Caco-2 (cell line): ENCODE measurements around the gene C9. TPM values are rescaled to one million over a fixed set of nuclear protein-coding genes. Genes with fewer than 3 reads are reported as not detected.
"Not testable (repeated sequence)": the region's sequence is repeated elsewhere in the genome, so short reads cannot be mapped to it uniquely, and the experiment has no call there.

Source experiments
- BruUV-seq: library from RNA; stranded (reverse); fragments of 400-500 nt; replicated peaks from 2 replicates; lab custom pipeline; 2021; lab: Mats Ljungman, UMichigan
- CTCF ChIA-PET: fragments of 300-600 bp; sonication (Branson Sonifier 250); formaldehyde crosslinking; loops from one replicate; lab custom pipeline; 2022; ENCODE audit warnings: antibody characterized with exemption; lab: Charles Lee
- POLR2A ChIA-PET: fragments of 300-600 bp; sonication (Branson Sonifier 250); formaldehyde crosslinking; loops from one replicate; lab custom pipeline; 2022; ENCODE audit warnings: antibody characterized with exemption; lab: Charles Lee
- DNase-seq, 2 experiments: peaks; one replicate each; pipeline versions ENCODE4 v3.0.0 to v3.0.0-alpha.2; 2020 to 2022
- H3K27me3 ChIP-seq: replicated peaks from 2 replicates; pipeline ENCODE4 v1.6.0; 2011; ENCODE audit warnings: low read length; ENCODE audit not compliant: control insufficient read depth, insufficient read depth
- H3K36me3 ChIP-seq: 2 replicates; pipeline ENCODE4 v1.5.1; 2011; ENCODE audit warnings: low read length; ENCODE audit not compliant: control insufficient read depth, insufficient read depth
- H3K4me1 ChIP-seq: fragments of 250-450 bp; sonication (Bioruptor Pico); 2 replicates; pipeline ENCODE4 v1.5.1; 2020; ENCODE audit warnings: mild to moderate bottlenecking
- H3K4me3 ChIP-seq: 2 replicates; pipeline ENCODE4 v1.5.1; 2011; ENCODE audit warnings: low read depth, mild to moderate bottlenecking, control low read depth, low read length
- H3K9me3 ChIP-seq: fragments of 250-450 bp; sonication (Bioruptor Pico); 2 replicates; pipeline ENCODE4 v1.5.1; 2020; ENCODE audit warnings: mild to moderate bottlenecking, moderate library complexity
- H3K27ac Mint-ChIP-seq: one replicate; pipeline ENCODE4 v1.8.0; 2022; ENCODE audit warnings: mixed read lengths; ENCODE audit not compliant: unreplicated experiment
- H3K27me3 Mint-ChIP-seq: one replicate; pipeline ENCODE4 v1.8.0; 2022; ENCODE audit warnings: mixed read lengths; ENCODE audit not compliant: insufficient read depth, unreplicated experiment
- H3K36me3 Mint-ChIP-seq: one replicate; pipeline ENCODE4 v1.8.0; 2022; ENCODE audit warnings: mild to moderate bottlenecking, mixed read lengths; ENCODE audit not compliant: insufficient read depth, unreplicated experiment
- H3K4me1 Mint-ChIP-seq: one replicate; pipeline ENCODE4 v1.8.0; 2022; ENCODE audit warnings: low read depth, mixed read lengths; ENCODE audit not compliant: unreplicated experiment
- H3K4me3 Mint-ChIP-seq: one replicate; pipeline ENCODE4 v1.8.0; 2022; ENCODE audit warnings: mild to moderate bottlenecking, moderate library complexity, mixed read lengths; ENCODE audit not compliant: unreplicated experiment
- H3K9me3 Mint-ChIP-seq: one replicate; pipeline ENCODE4 v1.8.0; 2022; ENCODE audit warnings: mixed read lengths; ENCODE audit not compliant: unreplicated experiment
- CTCF ChIP-seq, 2 experiments: fragments of 200-600 bp in 1 of 2; IDR thresholded peaks; 1 replicate in 1 of 2; 2 replicates in 1 of 2; pipeline versions ENCODE4 v1.5.1 to v1.8.0; 2011 to 2022; ENCODE audit warnings: antibody characterized with exemption in 1 of 2, control low read depth in 1 of 2, inconsistent platforms in 1 of 2, low read depth in 1 of 2, low read length in 1 of 2, mild to moderate bottlenecking in 1 of 2, moderate library complexity in 1 of 2; ENCODE audit not compliant: insufficient read depth in 1 of 2, severe bottlenecking in 1 of 2, unreplicated experiment in 1 of 2
- intact Hi-C: fragments of 100-400 bp; cut with micrococcal nuclease; formaldehyde crosslinking; loops from one replicate; pipeline ENCODE4 v1.10.0; 2022; ENCODE audit not compliant: unreplicated experiment
- total RNA-seq: library from RNA; stranded (reverse); gene quantifications from 2 replicates; pipeline ENCODE4 v1.2.3, GENCODE V29; 2022

The C9 gene
- total RNA-seq, 1 experiment from 2014 or later, result 0.41 TPM

DNA sequence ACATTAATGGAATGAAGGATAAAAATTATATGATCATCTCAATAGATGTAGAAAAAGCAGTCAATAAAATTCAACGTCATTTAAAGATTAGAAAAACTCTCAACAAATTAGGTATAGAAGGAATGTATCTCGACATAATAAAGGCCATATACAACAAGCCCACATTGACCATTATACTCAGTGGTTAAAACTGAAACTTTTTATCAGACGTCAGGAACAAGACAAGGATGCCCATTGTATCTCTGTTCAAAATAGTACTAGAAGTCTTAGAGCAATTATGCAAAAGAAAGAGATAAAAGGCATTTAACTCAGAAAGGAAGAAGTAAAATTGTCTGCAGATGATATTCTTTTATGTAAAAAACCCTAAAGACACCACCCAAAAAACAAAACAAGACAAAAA lies 40.8 kb downstream of the C9 start:
- H3K36me3 Mint-ChIP-seq, result no peaks in the 10 kb centered on the region
- intact Hi-C loops, result no loop called here
- no peak overlapping the region for H3K27ac Mint-ChIP-seq
- CTCF ChIA-PET, result no interaction called here
- no peak for TF ChIP-seq CTCF (IDR thresholded peaks at IDR 0.05; ENCODE audit: insufficient read depth in 1 of 2, low read depth in 1 of 2, low read length in 1 of 2, severe bottlenecking in 1 of 2, unreplicated experiment in 1 of 2)
- peaks cover 15% of the 10 kb centered on the region for H3K27me3 Mint-ChIP-seq
- BruUV-seq, result no TSS peak
- Histone ChIP-seq H3K9me3 (no peaks in the 10 kb centered on the region), H3K4me1 (no peaks in the 10 kb centered on the region), H3K27me3 (no peaks in the 10 kb centered on the region), H3K36me3 (no peaks in the 10 kb centered on the region), H3K4me3 (no peak overlapping the region)
- H3K4me1 Mint-ChIP-seq, result no peaks in the 10 kb centered on the region
- no peaks in the 10 kb centered on the region for H3K9me3 Mint-ChIP-seq
- DNase-seq, result no peak
- no peak overlapping the region for H3K4me3 Mint-ChIP-seq
- POLR2A ChIA-PET, result no interaction called here

DNA sequence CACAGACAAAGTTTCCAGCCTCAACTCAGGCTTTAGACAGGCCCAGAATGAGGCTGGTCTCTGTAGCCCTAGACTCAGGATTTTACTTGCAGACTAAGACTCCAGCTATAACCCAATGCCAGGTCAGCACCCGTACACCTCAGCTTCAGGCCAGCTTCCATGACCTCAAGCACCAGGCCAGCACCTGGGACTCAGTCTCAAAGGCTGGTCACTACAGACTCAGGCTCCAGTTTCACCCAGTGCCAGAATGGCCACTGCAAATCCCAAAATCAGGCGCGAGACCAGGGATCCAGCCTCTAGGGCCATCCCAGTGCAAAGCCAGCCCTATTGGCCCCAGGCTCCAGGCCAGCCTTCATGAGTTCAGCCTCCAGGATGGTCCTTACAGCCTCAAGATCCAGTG lies 44.9 kb downstream of the C9 start:
- ChIA-PET POLR2A (no interaction called here), CTCF (no interaction called here)
- BruUV-seq, result no TSS peak
- H3K4me3 ChIP-seq, result no peak overlapping the region
- no peaks in the 10 kb centered on the region for H3K4me1 Mint-ChIP-seq
- no peaks in the 10 kb centered on the region for H3K27me3 ChIP-seq
- intact Hi-C loops, result no loop called here
- H3K9me3 Mint-ChIP-seq, result no peaks in the 10 kb centered on the region
- no peak for TF ChIP-seq CTCF (IDR thresholded peaks at IDR 0.05; ENCODE audit: insufficient read depth in 1 of 2, low read depth in 1 of 2, low read length in 1 of 2, severe bottlenecking in 1 of 2, unreplicated experiment in 1 of 2)
- no peaks in the 10 kb centered on the region for H3K4me1 ChIP-seq
- H3K4me3 Mint-ChIP-seq, result no peak overlapping the region
- DNase-seq, result no peak
- H3K36me3 Mint-ChIP-seq, result no peaks in the 10 kb centered on the region
- H3K9me3 ChIP-seq, result no peaks in the 10 kb centered on the region
- no peaks in the 10 kb centered on the region for H3K36me3 ChIP-seq
- H3K27ac Mint-ChIP-seq, result no peak overlapping the region
- peaks cover 10% of the 10 kb centered on the region for H3K27me3 Mint-ChIP-seq

GRCh38 chr5:39316464-39316863 lies 47.8 kb downstream of the C9 start:
- H3K4me1 ChIP-seq, H3K36me3 ChIP-seq, CTCF ChIA-PET, H3K27ac Mint-ChIP-seq, H3K4me3 Mint-ChIP-seq, BruUV-seq, H3K9me3 ChIP-seq, H3K27me3 ChIP-seq, H3K27me3 Mint-ChIP-seq, POLR2A ChIA-PET, H3K9me3 Mint-ChIP-seq, H3K36me3 Mint-ChIP-seq, DNase-seq, intact Hi-C loops, H3K4me3 ChIP-seq, H3K4me1 Mint-ChIP-seq: not testable (repeated sequence)

GRCh38 chr5:39315995-39316394 lies 48.3 kb downstream of the C9 start:
- intact Hi-C loops, result no loop called here
- Mint-ChIP-seq H3K27me3 (peaks cover 4% of the 10 kb centered on the region), H3K4me1 (no peaks in the 10 kb centered on the region), H3K9me3 (no peaks in the 10 kb centered on the region), H3K36me3 (no peaks in the 10 kb centered on the region), H3K4me3 (no peak overlapping the region), H3K27ac (no peak overlapping the region)
- no peak for DNase-seq
- H3K36me3 ChIP-seq, result no peaks in the 10 kb centered on the region
- no peaks in the 10 kb centered on the region for H3K4me1 ChIP-seq
- ChIA-PET CTCF (no interaction called here), POLR2A (no interaction called here)
- TF ChIP-seq CTCF (IDR thresholded peaks at IDR 0.05; ENCODE audit: insufficient read depth in 1 of 2, low read depth in 1 of 2, low read length in 1 of 2, severe bottlenecking in 1 of 2, unreplicated experiment in 1 of 2), result no peak
- no peaks in the 10 kb centered on the region for H3K9me3 ChIP-seq
- no peak overlapping the region for H3K4me3 ChIP-seq
- BruUV-seq, result no TSS peak
- H3K27me3 ChIP-seq, result no peaks in the 10 kb centered on the region
